ENCODE measurements around the gene CORO2B. TPM values are rescaled to one million over a fixed set of nuclear protein-coding genes. Genes with fewer than 3 reads are reported as not detected.

CORO2B gene
- total RNA-seq, 1 experiment from 2014 or later, result 3.8 TPM

DNA sequence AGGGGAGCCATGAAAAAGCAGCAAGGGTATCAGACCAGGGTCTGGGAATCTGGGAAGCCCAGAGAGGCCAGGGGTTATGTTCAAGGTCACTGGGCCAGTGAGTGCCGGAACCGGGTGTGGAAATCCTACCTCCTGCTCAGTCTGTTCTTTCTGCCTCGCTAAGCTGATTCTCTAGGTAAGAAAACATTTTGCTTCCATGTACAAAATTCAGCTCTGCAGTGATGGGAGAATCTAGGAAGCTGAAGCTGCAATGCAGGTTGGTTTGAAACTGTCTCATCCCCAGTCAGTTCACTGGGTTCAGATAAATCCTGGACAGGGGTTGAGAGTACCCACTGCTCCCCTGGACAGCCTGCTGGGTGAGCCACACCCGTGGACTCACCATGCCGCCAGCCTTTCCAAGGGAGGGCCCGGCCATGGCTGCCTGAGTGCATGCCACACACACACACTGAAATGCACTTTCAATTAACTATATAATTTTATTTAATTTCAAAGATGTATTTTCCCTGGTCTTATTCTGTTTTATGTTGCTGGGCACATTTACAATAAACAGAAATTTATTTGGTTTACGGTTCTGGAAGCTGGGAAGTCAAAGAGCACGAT is 108.4 kb downstream of the CORO2B start:
- TF ChIP-seq, protein P1, sequence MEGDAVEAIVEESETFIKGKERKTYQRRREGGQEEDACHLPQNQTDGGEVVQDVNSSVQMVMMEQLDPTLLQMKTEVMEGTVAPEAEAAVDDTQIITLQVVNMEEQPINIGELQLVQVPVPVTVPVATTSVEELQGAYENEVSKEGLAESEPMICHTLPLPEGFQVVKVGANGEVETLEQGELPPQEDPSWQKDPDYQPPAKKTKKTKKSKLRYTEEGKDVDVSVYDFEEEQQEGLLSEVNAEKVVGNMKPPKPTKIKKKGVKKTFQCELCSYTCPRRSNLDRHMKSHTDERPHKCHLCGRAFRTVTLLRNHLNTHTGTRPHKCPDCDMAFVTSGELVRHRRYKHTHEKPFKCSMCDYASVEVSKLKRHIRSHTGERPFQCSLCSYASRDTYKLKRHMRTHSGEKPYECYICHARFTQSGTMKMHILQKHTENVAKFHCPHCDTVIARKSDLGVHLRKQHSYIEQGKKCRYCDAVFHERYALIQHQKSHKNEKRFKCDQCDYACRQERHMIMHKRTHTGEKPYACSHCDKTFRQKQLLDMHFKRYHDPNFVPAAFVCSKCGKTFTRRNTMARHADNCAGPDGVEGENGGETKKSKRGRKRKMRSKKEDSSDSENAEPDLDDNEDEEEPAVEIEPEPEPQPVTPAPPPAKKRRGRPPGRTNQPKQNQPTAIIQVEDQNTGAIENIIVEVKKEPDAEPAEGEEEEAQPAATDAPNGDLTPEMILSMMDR (conservative IDR thresholded peaks at IDR 0.05; ENCODE audit: low read depth, low read length), result no peak
- TF ChIP-seq EZH2 (IDR thresholded peaks at IDR 0.05; ENCODE audit: borderline replicate concordance, low read depth, low read length, poor library complexity, severe bottlenecking), result no peak
- H3K4me3 ChIP-seq (ENCODE audit: low read depth, low read length, poor library complexity, severe bottlenecking), result no peak overlapping the region
- H3K36me3 ChIP-seq (ENCODE audit: insufficient read depth, low read length, poor library complexity, severe bottlenecking), result no peaks in the 10 kb centered on the region
- CTCF ChIA-PET, result no interaction called here
- H3K27ac ChIP-seq (ENCODE audit: low read depth, low read length, poor library complexity, severe bottlenecking), result no peak overlapping the region
- intact Hi-C loops (cut with micrococcal nuclease; ENCODE audit: unreplicated experiment), result no loop called here
- POLR2A ChIA-PET (ENCODE audit: low non-redundant PET), result no interaction called here
- H3K9me3 ChIP-seq (ENCODE audit: low read depth, low read length, poor library complexity, severe bottlenecking), result no peaks in the 10 kb centered on the region
- peaks cover 6% of the 10 kb centered on the region for H3K4me1 ChIP-seq (ENCODE audit: insufficient read depth, low read length, poor library complexity, severe bottlenecking)
- no peaks in the 10 kb centered on the region for H3K27me3 ChIP-seq (replicated peaks; ENCODE audit: insufficient read depth, low read depth, low read length, poor library complexity)
- no TSS peak for BruUV-seq (replicated peaks)
- DNase-seq (ENCODE audit: low spot score), result no peak

- H3K27me3 ChIP-seq (replicated peaks; ENCODE audit: insufficient read depth, low read depth, low read length, poor library complexity), result no peaks in the 10 kb centered on the region
- peak; percentile 64 for DNase-seq (ENCODE audit: low spot score)
- H3K36me3 ChIP-seq (ENCODE audit: insufficient read depth, low read length, poor library complexity, severe bottlenecking), result no peaks in the 10 kb centered on the region
- intact Hi-C loops (cut with micrococcal nuclease; ENCODE audit: unreplicated experiment), result no loop called here
- POLR2A ChIA-PET (ENCODE audit: low non-redundant PET), result interaction anchor here (1.0 kb wide), 1 partner anchor 81 kb away, joined by 4 read pairs; no protein-coding TSS in a partner anchor
- BruUV-seq (replicated peaks), result no TSS peak
- no peak overlapping the region for H3K4me3 ChIP-seq (ENCODE audit: low read depth, low read length, poor library complexity, severe bottlenecking)
- TF ChIP-seq, protein P1 (conservative IDR thresholded peaks at IDR 0.05; ENCODE audit: low read depth, low read length), result no peak
- no peak for TF ChIP-seq EZH2 (IDR thresholded peaks at IDR 0.05; ENCODE audit: borderline replicate concordance, low read depth, low read length, poor library complexity, severe bottlenecking)
- H3K9me3 ChIP-seq (ENCODE audit: low read depth, low read length, poor library complexity, severe bottlenecking), result no peaks in the 10 kb centered on the region
- no peak overlapping the region for H3K27ac ChIP-seq (ENCODE audit: low read depth, low read length, poor library complexity, severe bottlenecking)
- CTCF ChIA-PET, result interaction anchor here (0.7 to 1.3 kb wide), 2 partner anchors 63 to 184 kb away, joined by 3 read pairs; no protein-coding TSS in a partner anchor
- H3K4me1 ChIP-seq (ENCODE audit: insufficient read depth, low read length, poor library complexity, severe bottlenecking), result peaks cover 17% of the 10 kb centered on the region
Observed at GRCh38 chr15:68691705-68692104, 112.9 kb downstream of the CORO2B start.

DNA sequence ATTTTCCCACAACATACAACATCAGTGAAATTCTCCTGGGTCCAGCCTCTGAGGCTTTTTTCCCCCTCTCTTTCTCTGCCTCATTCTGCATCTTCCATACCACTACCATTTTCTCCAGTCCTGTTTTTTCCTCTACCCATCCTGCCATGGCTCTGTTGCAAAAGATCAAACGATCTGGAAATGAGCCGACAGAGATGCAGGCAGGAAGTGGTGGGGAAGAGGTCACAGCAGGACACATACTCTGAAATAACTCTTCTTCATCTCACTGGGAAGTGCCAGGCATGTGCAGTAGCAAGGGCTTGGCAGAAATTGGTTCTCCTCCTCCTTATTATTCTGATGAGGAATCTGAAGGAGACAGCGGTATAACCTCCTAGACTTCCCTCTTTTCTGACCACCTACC is 114.3 kb downstream of the CORO2B start:
- no peaks in the 10 kb centered on the region for H3K9me3 ChIP-seq (ENCODE audit: low read depth, low read length, poor library complexity, severe bottlenecking)
- ChIA-PET CTCF (interaction anchor here (1.3 kb wide), 1 partner anchor 183 kb away, joined by 3 read pairs; no protein-coding TSS in a partner anchor), POLR2A (ENCODE audit: low non-redundant PET) (no interaction called here)
- DNase-seq (ENCODE audit: low spot score), result peak; percentile 80
- no peak overlapping the region for H3K4me3 ChIP-seq (ENCODE audit: low read depth, low read length, poor library complexity, severe bottlenecking)
- peaks cover 17% of the 10 kb centered on the region for H3K4me1 ChIP-seq (ENCODE audit: insufficient read depth, low read length, poor library complexity, severe bottlenecking)
- intact Hi-C loops (cut with micrococcal nuclease; ENCODE audit: unreplicated experiment), result no loop called here
- TF ChIP-seq, protein P1 (conservative IDR thresholded peaks at IDR 0.05; ENCODE audit: low read depth, low read length), result no peak
- TF ChIP-seq EZH2 (IDR thresholded peaks at IDR 0.05; ENCODE audit: borderline replicate concordance, low read depth, low read length, poor library complexity, severe bottlenecking), result no peak
- H3K27ac ChIP-seq (ENCODE audit: low read depth, low read length, poor library complexity, severe bottlenecking), result no peak overlapping the region
- no peaks in the 10 kb centered on the region for H3K36me3 ChIP-seq (ENCODE audit: insufficient read depth, low read length, poor library complexity, severe bottlenecking)
- BruUV-seq (replicated peaks), result no TSS peak
- H3K27me3 ChIP-seq (replicated peaks; ENCODE audit: insufficient read depth, low read depth, low read length, poor library complexity), result no peaks in the 10 kb centered on the region

Measured in A673 (cell line).